ENCODE measurements around the gene DDX47.
"Not testable (repeated sequence)": the region's sequence is repeated elsewhere in the genome, so short reads cannot be mapped to it uniquely, and the experiment has no call there.

The DDX47 gene

DNA sequence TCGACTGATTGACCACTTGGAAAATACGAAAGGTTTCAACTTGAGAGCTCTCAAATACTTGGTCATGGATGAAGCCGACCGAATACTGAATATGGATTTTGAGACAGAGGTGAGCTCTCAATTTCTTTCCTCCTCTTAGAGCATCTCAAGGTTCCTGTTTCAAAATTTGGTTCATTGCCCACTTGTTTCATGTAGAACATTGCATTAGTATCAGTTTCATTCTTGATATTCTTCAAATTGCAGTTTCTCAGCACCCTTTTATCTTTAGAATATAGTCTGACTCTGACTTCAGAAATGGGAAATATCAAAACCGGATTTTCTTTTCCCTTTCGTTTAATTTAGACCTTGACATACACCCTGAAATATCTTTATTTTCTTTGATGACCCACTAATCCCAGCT is 8.8 kb downstream of the DDX47 start:
- DNase-seq (ENCODE audit: low spot score), result no peak

DNA sequence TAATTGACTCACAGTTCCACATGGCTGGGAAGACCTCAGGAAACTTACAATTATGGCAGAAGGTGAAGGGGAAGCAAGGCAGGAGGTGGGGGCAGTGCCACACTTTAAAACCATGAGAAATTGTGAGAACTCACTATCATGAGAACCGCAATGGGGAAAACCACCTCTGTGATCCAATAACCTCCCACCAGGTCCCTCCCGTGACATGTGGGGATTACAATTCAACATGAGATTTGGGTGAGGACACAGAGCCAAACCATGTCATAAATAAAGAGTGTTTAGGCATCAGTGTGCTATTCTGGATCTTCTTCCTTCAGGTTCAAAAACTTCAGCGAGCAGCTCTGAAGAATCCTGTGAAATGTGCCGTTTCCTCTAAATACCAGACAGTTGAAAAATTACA is 9.7 kb downstream of the DDX47 start:
- no peak for DNase-seq (ENCODE audit: low spot score)

DNA sequence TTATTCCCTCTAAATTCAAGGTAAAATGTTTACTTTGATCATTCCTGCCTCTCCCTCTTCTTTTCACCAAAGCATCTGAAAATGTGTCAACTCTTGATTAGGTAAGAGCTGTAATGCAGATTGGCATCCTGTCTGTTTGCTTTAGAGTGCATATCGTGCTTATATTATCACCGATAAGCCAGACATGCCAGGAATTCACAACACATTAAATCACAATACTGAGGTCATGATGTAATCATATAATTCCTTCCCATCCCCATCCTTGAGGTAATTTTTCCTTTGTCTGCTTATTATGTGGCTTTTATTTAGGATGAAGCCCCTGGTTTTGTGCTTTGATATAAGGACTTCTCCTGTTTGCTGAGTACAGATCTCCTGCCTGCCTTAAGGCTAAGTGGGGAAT is 10.2 kb downstream of the DDX47 start:
- no peak for DNase-seq (ENCODE audit: low spot score)

GRCh38 chr12:12823811-12824210 is 10.7 kb downstream of the DDX47 start:
- DNase-seq (ENCODE audit: low spot score), result no peak

GRCh38 chr12:12835378-12836146 is 22.4 kb downstream of the DDX47 start:
- DNase-seq (ENCODE audit: low spot score), result no peak

GRCh38 chr12:12836571-12836970 is 23.4 kb downstream of the DDX47 start:
- DNase-seq (ENCODE audit: low spot score), result no peak

DNA sequence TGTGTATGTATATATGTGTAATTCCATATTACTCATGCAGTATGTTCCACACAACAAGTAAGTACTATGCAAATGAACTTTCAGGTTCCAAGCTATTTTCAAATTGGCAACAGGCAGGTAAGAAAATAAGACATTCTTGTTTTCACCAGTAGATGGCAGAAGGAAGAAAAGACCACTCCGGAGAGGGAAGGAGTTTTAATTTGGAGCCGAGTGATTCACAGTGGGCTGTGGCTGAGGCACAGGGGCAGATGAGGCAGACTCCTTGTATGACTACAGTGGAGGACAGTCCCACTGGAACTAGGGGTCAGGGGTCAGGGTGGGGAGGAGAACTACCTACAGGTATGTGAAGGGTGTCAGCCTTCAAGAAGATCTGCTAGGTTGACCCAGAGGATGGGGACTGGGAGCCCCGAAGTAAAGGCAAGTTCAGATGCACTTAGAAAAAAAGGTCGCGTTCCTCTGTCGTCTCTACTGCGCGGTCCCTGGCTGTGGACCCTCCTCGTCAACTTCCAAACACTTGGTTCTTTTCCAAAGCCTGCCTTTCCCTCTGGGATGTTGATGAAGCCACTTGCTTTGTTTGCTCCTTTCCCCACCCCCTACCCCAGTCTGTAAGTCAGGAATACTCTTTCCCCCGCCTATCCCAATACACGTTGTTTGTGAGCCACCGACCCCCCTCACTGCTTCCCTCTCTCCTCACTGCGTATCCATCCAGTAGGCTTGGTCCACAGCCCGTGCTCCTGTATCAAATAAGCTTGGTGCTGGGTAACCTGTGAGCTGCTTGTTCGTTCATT is 24.1 kb downstream of the DDX47 start:
- DNase-seq (ENCODE audit: low spot score), result peak; percentile 64

GRCh38 chr12:12837813-12838153 is 24.6 kb downstream of the DDX47 start:
- DNase-seq (ENCODE audit: low spot score), result no peak

DNA sequence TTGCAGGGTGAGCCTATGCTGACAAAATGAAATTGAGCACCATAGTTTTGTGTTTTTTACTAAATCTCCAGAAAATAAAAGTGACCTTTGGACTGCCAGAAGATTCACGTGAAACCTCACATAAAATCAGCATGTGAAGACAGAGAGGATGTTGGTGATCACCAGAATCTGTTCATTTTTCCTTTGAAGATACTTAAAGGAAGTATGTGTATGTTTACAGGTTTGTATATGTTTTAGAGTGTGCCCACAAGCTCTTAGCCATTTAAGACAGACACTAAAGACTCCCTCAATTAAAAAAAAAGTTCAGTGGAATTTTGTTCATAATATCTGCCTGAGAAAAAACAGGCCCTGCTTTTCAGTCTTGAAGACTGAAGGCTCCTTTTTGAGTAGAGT is 25.9 kb downstream of the DDX47 start:
- no peak for DNase-seq (ENCODE audit: low spot score)

GRCh38 chr12:12839439-12839838 is 26.3 kb downstream of the DDX47 start:
- DNase-seq (ENCODE audit: low spot score), result not testable (repeated sequence)

DNA sequence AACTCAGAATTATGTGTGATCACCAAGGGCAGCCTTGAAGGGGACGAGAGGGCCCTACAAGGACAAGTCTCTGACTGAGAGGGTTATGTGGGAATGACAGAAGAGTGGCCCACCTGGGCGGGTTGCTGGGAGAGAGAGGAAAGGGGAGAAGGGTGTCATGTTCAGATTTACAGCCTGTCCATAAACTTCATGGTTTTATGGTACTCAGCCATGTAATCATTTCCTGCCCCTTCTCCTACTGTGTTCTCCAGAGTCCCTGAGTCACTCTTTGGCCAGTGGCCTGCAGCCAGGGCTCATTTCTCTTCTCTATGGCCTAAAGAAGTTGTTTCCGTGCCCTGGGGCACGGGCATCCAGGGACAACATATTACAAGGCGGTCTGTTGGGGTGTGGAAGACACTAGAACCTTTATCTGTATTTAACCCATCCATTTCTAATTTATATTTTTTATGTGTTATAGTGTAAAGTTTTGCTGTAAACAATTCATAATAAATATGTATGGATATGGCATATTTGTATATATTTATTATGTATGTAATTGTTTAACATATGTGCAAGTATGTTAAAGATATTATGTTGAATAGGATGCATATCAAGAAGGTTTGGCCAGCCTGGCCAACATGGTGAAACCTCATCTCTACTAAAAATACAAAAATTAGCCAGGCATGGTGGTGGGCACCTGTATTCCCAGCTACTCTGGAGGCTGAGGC is 26.9 kb downstream of the DDX47 start:
- peak; percentile 56 for DNase-seq (ENCODE audit: low spot score)

DNA sequence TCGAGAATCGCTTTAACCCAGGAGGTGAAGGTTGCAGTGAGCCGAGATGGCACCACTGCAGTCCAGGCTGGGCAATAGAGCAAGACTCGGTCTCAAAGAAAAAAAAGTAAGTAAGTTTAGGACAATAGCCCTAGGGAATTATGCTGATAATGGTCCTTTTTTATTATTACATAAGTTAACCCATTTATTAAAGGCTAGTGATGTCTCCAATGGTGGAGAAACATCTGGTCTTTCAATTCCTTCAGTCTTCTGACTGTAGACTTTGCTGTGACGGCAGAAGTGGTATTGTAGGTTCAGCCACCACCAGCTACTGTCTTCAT is 27.4 kb downstream of the DDX47 start:
- no peak for DNase-seq (ENCODE audit: low spot score)

- not testable (repeated sequence) for DNase-seq (ENCODE audit: low spot score)
These were observed 28.3 kb downstream of the DDX47 start for GRCh38 chr12:12841428-12841827.

DNA sequence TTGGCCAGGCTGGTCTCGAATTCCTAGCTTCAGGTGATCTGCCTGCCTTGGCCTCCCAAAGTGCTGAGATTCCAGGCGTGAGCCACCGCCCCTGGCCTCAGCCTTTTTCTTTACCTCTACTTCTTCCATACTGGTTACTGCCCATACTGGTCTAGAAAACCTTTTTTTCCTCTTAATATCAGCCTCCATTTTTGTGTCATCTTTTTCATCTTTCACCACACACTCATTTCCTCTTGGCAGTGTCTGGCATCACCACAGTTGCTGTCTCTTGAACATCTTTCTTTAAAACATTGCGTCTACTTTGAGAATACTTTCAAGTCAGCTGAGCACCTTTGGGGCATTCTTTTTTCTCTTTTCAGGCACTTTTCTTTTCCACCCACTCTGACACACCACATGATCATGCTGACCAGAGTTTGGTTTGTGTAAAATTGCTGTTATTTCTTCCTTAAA is 32.7 kb downstream of the DDX47 start:
- no peak for DNase-seq (ENCODE audit: low spot score)

DNA sequence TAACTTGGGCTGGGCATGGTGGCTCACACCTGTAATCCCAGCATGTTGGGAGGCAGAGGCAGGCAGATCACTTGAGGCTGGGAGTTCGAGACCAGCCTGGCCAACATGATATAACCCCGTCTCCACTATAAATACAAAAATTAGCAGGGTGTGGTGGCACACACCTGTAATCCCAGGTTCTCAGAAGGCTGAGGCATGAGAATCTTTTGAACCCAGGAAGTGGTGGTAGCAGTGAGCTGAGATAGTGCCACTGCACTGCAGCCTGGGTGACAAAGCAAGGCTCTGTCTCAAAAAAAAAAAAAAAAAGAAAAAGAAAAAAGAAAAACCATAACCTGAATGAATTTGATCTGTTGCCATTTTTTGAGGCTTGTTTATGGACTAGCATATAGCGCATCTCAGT is 33.6 kb downstream of the DDX47 start:
- not testable (repeated sequence) for DNase-seq (ENCODE audit: low spot score)

GRCh38 chr12:12853435-12853834 is 40.3 kb downstream of the DDX47 start:
- DNase-seq (ENCODE audit: low spot score), result no peak

GRCh38 chr12:12859690-12860089 is 46.5 kb downstream of the DDX47 start:
- DNase-seq (ENCODE audit: low spot score), result no peak

- no peak for DNase-seq (ENCODE audit: low spot score)
These were observed 51.1 kb downstream of the DDX47 start for GRCh38 chr12:12864243-12864642.

DNA sequence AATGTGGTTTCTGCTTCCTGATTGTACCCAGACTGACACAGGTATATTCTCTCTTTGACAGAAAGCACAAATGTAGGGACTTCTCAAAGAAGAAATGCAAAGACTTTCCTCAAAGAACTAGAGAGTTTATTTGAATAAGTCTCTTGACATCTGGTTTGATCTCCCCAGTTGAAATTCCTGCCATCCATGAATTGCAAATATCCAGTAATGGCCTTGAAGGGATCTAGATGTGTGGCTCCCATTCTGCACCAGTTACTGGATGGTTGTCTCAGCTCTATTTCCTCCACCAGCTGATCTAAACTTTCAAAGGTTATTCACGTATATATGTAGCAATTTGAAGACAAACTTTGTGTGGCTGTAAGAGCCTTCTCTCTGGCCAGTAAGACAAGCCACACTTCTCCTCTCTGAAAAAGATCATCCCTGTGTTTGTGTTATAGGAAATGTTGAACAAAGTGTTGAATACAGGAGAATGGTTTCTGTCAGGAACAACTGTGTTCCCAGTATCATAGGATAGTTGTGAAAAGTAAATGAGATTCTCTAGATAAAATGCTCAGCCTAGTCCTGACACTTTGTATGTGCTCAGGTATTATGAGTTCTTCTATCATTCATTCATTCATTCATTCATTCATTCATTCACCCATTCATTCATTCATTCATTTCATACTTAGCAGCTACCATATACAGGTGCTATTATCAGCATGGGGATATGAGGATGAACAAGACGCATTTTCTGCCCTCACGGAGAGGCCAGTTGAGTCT is 55.5 kb downstream of the DDX47 start:
- no peak for DNase-seq (ENCODE audit: low spot score)

DNA sequence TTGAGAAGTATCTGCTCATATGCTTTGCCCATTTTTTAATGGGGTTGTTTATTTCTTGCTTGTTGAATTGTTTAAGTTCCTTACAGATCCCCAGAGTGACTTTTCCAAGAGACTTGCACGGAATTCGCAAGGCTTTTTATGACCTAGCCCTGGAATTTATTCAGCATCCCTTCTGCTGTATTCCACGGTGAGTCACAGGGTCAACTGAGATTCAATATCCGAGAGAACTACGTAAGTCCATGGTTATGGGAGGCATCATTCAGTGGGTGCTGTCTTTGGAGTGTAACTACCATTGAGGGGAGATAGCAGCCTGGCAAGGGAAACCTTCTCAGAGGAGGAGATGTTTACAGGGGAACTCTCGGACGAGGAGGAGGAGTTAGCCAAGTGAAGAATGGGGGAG is 57.3 kb downstream of the DDX47 start:
- no peak for DNase-seq (ENCODE audit: low spot score)

DNA sequence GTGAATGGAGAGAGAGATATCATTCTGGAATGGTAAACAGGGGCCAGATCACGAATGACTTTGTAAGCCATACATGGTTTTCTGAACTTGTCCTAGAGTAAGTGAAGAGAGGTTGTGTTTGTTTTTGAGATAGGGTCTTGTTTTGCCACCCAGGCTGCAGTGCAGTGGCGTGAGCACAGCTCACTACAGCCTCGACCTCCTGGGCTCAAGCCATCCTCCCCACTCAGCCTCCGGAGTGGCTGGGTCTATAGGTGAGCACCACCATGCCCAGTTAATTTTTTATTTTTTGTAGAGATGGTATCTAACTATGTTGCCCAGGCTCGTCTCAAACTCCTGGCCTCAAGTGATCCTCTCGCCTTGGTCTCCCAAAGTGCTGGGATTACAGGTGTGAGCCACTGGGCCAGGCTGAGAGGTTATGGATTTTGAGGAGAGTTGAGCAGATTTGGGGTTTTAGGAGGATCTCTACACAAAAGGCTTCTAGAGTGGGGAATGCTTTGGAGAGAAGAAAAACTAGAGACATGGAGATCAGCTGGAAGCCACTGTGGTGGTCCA is 58.5 kb downstream of the DDX47 start:
- no peak for DNase-seq (ENCODE audit: low spot score)
